Activated gamma-delta T cell (primary cell): Measurements from ENCODE around the gene CCDC134.
"Not testable (repeated sequence)": the region's sequence is repeated elsewhere in the genome, so short reads cannot be mapped to it uniquely, and the experiment has no call there.

Experiments
- DNase-seq: peaks from one replicate; lab custom pipeline; 2025; lab: John Stamatoyannopoulos, UW

Gene CCDC134

DNA sequence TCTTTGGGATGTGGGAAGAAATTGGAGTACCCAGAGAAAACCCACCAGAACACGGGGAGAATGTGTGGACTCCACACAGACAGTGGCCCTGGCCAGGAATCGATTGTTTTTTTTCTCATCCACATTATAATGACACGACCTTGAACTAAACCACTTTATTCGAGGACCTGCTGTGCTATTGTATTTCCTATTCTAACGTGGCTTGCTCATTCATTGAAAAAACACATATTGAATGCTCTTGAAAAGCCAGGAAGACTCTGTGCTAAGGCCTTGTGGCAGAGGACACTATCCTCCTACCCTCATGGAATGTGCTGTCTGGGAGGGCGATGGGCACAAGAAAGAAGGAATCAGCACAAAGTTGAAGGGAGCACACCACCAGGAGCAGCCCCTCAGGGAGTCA lies 23.3 kb downstream of the CCDC134 start:
- no peak for DNase-seq

DNA sequence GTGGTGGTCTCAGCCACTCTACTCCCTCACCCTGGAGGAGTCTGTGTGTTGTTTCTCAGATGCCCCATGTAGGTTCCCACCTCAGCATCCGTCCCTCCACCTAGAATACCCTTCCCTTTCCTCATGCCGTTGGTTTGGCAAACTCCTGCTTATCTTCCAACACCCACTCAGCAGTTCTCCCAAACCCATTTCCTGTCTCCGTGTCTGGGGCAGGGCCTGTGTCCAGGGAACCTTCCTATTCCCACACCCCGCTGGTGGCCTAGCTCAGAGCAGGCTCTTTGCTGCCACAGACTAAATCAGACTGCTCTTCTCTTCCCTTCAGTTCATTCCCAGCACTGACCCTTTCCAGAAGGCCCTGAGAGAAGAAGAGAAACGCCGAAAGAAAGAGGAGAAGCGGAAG lies 24.9 kb downstream of the CCDC134 start:
- DNase-seq = no peak

DNA sequence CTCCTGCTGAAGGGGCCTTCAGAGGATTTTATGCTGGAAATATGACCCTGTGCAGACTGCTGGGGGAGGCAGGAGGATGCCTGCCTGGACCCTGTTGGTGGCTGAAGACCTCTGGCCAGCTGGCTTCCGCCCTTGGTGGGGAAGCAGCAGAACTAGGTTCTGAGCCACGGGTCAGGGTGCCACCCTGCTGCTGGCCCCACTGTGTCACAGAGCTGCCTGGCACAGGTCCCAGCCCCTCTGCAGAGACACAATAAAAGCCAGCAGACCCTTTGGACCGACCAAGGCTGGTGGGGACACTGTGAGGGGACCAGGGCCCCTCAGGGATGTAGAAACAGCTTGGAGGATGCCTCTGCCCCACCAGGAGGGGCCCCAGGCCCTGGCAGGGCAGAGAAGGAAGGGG lies 25.5 kb downstream of the CCDC134 start:
- DNase-seq = no peak

DNA sequence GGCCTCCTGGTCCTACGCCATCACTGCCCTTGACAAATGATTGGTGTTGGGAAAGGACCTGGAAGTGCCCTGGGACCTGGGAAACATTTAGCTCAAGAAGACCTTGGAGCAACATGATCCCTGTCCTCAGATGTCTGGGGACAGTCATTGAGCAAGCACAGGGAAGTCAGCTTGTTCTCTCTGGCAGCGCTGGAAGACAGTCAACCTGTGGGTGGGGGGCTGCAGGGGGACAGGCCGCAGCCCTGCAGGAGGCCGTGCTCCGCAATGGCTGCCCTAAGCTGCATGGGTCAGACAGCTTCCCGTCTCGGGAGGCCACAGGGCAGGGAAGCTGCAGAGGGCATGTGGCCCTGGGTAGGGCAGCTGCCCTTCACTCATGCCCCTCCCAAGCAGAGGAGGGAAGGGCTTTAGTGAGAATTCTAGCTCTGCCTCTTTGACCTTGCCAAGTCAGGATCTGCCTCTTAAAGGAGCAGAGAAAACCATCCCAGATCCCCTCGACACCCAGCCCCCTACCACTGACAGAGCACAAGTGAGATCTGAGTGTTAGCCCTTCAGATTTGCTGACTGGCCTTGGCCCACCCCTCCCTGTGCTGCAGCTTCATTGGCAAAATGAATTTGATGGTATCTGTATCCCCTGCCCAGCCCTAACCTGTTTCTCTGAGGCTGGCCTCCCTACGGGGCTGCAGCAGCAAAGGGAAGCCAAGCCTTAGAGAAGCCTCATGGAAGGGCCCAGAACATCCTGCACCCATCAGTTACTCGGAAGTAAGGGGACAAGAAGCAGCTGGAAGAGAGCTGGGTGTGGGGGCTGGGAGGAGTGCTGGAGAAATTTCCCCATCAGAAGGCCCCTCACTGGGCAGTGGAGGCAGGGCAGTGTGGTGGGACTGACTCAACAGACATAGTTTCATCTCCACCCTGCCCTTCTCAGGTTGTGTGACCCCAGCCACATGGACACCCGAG lies 26.2 kb downstream of the CCDC134 start:
- no peak for DNase-seq

DNA sequence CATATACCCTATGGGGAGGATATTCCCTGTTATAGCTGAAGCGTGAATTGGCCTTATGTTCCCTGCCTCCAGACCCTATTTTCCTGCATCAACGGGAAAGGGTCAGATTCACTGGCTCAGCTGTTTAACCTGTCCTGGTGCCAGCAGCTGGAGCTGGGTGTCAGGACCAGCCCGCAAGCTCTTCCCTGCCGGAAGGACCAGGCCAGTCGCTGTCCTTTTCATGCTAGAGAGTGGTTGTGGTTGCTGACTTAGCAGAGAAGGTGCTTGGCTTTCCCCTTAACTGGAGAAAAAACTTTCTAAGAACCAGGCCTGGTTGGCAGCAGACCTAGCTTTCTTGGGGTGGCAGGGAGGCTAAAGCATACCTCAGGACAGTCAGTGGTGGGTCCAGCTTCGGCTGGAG lies 27.2 kb downstream of the CCDC134 start:
- DNase-seq = no peak

DNA sequence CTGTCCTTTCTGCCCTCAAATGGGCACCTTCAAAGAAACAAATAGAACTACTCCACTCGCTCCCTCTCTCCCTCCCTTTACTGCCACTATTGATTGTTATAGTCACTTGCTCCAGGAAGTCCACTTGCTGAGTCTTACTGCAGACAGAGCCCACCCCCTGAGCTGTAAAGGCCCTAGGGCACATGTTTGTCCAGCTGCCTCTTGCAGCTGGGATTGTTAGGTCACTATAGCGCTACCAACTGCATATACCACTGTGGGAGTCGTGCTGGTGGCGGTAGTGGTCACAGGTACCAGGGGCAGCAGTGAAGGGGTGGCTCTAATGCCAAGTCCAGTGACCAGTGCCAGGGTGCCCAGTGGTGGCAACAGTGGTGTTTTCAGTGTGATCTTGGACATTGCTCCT lies 28.0 kb downstream of the CCDC134 start:
- no peak for DNase-seq

DNA sequence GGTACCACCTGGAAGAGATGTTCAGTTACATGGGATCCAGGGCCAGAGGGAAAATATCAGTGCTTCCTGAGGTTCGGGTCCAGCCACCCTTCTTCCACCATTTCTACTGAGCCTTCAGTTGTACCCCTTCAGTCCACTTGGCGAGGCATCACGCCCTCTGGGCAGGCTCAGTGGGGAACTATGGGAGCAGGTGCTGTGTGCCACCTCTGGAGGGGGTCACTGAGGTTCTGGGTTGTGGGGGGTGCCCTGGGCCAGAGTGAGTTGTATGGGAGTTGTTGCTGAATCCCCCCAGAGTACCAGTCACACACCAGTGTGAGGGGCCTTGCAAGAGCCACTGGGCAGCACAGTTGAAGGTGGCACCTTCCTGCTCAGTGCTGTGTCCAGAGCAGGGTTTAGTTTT lies 29.7 kb downstream of the CCDC134 start:
- no peak for DNase-seq

DNA sequence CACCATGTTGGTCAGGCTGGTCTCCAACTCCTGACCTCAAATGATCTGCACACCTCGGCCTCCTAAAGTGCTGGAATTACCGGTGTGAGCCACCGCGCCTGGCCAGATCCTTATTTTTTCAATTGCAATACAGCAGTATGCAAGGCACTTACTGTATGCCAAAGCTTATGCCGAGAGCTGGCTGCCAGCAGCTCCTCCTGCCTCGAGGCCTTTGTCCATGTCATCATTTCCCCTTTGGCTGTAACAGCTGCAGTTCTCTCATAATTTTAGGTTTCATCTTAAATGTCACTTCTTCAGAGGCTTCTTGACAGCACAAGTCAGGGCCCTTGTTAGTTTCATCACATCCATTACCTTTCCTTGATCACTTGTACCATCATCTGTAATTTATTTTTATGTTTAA lies 30.9 kb downstream of the CCDC134 start:
- DNase-seq = no peak

DNA sequence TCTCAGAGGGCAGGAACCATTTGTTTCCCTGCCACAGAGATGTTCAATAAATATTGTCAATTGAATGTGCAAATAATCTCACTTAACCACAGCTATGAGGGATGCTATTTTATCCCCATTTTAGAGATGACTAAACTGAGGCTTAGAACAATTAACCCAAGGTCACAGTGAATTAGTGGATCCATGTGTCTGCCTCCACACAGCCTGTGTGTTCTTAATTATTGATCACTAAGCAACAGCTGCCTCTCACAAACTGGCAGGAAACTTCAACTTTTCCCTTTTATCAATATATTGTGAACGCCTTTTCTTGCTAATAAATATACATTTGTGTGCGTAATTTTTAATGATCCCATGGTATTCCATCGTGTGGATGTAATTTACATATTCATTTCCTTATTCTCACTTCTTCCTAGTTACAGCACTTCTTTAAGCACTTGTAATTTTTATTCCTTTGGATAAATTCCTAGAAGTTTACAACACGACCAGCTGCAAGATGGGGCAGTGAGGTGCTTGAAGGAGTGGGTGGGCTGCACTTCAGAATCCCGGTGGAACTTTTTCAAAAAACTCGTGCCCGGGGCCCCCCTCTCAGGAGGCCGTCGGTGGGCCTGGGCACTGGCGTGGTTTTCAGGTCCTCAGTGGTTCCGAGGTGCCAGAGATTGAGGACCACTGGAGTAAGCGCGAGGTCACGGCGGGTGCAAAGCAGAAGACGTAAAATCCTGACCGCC lies 31.5 kb downstream of the CCDC134 start:
- no peak for DNase-seq

DNA sequence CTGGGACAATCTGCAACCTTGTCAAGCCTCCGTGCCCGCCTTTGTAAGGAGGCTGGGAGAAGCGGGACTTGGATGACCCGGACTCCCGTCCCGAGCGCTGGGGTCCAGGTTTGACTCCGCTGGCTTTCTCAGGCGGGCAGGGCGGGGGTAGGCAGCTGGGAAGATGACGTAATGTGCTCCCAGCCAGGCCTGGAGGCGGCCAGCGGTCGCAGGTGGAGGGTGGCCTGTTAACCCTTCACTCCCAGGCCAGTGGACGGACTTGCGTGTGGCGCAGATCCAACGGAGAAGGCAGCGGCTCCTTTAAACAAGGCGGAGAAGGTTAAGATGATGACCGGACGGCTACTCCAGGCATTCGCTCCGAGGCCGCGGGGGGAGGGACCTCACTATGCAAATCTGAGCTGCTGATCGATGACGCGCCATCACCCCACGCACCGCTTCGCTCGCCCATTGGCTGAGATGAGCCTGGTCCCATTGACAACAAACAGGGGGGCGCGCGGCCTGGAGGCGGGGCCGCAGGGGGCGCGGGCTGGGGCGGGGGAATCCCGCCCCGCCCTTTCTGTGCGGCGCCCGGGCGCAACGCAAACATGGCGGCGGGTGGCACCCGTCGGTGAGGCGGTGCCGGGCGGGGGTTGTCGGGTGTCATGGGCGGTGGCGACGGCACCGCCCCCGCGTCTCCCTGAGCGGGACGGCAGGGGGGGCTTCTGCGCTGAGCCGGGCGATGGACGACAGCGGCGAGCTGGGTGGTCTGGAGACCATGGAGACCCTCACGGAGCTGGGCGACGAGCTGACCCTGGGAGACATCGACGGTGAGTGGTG lies 32.3 kb downstream of the CCDC134 start, which contains the start of gene SREBF2:
TSS of gene SREBF2 (plus strand) at position 553 of the 816 bp plus-strand sequence. CDS start at position 719, 166 bp downstream.
- peak; percentile 97 for DNase-seq

DNA sequence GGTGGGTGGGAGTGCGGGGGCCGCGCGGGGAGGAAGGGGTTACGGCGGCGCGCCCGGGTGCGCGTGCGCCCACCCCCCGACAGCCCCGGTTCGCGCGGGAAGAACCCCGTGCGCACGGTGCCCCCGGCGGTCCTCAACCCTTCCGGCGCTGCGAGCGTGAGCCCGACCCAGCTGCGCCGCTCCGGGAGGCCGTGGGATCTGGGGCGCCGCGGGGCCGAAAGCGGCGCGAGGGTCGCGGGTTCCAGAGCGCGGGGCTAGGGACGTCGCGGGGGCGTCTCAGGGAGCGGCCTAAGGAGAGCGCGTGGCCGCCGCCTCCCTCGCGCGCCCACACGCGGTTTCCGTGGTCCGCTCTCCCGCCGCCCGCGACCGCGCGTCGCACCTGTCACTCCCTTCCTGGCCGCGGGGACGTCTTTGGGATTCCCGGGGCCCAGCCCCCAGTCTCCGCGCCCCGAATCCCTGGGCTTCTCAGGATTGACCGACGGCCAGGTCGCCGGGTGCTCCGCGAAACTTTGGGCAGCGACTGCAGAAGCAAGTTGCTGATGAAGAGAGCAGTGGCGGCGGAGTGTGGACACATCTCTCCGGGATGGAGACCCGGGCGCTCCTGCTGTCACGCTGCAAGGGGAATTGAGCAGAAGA lies 33.0 kb downstream of the CCDC134 start:
- peak; percentile 47 for DNase-seq

DNA sequence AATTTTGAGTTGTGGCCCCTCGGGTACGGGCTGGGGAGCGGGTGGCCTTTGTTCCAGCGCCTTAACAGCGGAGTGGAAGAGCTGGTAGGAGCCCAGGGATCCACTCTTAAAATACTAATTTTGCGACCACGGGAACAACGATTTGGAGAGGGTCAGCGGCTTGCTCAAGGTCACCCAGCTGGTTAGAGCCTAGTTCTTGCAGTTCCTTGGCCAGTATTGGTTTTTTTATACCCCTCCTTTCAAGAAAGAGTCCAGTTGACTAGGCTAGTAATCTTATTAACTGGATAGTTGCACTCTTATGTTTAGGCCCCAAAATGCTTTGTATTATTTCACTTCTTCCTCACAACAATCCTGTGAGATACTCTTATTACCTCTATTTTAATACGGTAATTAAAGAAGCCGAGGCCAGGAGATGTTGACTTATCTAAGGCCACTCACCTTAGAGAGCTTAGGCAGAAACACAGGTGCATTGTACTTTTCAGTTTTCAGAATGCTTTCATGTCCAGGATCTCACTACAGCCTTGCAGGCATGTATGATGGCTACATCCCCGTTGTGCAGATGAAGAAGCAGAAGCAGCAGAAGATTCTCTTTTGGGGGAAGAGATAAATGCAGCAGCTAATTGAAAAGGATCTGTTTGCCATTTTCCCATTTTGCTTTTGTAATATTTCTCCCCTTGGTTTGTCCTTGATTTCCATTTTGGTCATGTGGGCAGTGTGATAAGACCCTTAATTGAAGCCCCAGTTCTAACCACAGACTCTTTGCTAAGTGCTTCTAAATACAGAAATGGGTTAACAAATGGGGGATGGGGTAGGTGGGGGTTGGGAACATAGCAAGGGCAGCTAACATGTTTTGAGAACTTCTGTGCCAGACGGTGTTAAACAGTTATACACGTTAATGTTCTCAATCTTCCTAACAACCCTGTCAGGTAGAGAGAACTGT lies 33.8 kb downstream of the CCDC134 start:
- DNase-seq = no peak

DNA sequence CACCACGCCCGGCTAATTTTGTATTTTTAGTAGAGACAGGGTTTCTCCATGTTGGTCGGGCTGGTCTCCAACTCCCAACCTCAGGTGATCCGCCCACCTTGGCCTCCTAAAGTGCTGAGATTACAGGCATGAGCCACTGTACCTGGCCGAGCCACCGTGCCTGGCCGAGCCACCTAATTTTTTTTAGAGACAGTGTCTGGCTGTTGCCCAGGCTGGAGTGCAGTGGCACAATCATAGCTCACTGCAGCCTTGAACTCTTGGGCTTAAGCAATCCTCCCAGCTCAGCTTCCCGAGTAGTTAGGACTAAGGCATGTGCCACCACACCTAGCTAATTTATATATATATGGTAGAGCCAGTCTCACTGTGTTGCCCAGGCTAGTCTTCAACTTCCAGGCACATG lies 35.0 kb downstream of the CCDC134 start:
- not testable (repeated sequence) for DNase-seq

DNA sequence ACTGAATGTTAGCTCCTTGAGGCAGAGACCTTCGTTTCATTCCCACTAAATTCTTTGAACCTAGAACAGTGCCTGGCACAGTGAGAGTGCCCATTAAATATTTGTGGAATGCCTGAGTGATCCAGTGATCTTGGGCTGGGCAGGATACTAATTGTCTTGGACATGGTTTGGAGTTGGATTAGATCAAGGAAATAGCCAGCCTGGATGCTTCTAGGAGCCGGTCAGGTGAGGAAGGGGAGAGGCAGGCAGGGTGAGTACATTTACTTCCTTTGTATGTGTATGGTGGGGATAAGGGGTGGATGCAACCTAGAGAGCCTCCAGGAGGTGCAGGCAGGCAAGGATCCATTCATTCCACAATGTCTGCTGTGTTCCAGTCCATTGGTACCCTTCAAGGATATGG lies 36.1 kb downstream of the CCDC134 start:
- DNase-seq = no peak

DNA sequence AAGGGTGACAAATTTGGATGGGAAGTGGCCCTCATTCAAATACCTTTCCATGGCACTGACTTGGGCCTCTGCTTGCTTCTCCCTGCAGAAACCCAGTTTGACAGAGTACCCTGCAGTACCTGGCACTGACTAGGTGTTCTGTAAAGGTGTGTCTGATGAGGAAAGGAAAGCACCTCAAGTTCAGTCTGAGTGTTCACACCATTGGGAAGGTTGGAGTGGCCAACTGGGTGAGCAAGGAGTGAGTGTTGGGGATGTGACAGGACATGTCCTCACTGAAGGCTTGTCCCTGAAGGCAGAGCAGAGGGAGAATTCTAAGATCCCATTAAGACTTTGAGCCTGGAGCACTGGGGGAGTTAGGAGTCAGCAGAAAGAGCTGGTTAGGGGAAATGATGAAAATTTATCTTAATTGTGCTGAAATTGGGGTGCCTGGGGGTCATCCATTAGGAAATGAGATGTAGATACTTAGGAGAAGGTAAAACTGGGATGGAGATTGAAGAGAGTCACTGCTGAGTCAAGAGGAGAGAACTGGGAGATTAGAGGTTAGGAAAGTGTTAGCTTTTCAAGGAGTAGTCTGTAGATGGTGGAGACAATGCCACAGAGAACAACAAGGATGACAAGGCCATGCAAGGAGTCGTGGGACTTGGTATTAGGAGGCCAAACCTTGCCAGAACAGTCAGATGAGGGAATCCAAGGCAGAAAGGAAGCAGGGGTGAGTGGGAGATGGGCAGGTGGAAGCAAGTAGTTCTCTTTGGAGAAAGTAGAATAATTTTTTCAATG lies 38.6 kb downstream of the CCDC134 start:
- DNase-seq = no peak

DNA sequence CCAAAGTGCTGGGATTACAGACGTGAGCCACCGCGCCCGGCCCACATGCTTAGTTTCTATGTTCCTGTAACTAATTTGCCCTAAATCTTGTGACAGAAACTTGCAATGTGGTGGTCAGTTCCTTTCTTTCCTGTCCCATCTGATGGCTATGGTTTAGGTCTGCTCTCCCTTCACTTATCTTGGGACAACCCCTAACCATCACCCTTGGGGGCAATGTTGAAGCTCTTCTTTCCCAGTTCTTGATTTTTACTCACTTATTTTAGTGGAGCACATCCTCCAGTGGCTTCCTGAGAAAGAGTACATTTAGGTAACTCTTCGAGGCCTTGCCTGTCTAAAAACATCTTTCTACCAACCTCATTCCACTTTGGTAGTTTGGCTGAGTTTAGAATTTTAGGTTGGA lies 39.7 kb downstream of the CCDC134 start:
- no peak for DNase-seq

DNA sequence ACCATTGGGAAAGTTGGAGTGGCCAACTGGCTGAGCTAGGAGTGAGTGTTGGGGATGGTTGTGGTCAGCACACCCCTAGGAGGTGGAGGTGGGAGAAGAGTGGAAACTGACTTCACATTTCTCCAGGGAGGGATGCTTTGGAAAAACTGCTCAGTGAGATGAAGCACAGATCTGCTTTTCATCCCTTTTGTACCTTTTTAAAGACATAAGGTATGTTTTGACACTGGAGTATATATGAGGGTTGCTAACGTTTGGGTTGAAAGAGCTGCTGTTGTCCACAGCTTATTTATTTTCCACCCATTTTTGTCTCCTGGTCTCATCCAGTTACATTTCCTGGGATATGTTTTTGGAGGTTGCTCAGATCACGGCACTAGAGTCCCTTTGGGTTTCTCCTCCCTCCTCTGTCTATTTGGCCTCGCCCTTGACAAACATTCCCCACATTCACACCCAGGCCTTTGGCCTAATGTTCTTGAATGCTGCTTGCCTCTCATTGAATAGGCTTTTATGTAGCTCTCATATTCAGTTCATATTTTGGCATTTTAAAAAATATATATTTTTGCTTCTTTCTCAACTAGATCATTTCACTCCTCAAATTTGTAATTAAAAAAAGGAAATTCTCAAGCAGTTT lies 40.7 kb downstream of the CCDC134 start:
- no peak for DNase-seq

DNA sequence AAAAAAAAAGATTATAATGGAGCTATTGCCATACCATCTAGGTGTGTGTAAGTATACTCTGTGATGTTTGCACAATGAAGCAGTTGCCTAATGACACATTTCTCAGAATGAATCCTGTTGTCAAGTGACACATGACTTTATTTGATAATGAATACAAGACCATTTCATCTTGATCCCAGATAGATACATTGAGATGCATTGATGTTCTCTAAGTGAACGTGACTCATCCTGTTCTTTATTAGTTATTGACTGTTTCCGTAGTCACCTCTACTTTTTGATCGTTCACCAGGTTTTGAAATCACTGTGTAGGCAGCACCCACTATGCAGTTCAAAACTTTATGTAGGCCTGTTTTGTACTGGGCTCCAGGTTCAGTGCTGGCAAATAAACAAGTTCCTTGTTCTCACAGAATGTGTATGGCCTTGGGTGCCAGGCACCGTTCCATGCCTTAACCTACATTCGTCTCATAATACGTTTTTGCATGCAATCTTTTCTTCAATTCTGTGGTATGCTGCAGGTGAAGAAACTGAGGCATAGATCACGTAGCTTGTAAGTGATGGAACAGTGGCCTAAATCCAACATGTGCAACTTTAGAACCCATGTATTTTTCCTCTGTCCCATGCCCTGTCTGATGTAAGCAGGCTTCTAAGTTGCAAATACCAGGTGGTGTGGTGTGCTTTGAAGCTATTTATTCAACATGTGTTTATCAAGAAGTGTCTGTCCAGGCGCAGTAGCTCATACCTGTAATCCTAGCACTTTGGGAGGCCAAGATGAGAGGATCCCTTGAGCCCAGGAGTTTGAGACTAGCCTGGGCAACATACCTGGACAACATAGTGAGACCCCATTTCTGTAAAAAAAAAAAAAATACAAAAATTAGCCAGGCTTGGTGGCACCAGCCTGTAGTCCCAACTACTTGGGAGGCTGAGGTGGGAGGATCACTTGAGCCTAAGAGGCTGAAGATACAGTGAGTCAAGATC lies 42.8 kb downstream of the CCDC134 start:
- no peak for DNase-seq
